NCI-H2171 treated with DMSO at 0.1 percent for 48 hours (cell line): ENCODE results near the gene GPALPP1.
"Not testable (repeated sequence)": the region's sequence is repeated elsewhere in the genome, so short reads cannot be mapped to it uniquely, and the experiment has no call there.

Experiments used
- DNase-seq: peaks from one replicate; lab custom pipeline; 2025; lab: John Stamatoyannopoulos, UW

GPALPP1 gene

GRCh38 chr13:45063261-45063860, 74.0 kb downstream of the GPALPP1 start:
- DNase-seq, result no peak

DNA sequence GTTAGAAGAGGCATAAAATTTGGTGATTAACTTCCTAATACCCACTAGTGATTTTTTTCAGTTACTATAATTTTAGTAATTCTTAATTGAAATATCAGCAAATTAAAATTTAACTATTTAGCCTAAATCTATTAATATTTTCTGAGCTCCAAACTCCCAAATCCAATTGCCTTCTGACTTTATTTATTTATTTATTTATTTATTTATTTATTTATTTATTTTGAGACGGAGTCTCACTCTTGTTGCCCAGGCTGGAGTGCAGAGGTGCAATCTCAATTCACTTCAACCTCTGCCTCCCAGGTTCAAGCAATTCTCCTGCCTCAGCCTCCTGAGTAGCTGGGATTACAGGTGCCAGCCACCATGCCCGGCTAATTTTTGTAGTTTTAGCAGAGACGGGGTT, 74.6 kb downstream of the GPALPP1 start:
- not testable (repeated sequence) for DNase-seq

- no peak for DNase-seq
Measured at GRCh38 chr13:45064889-45065288, 75.6 kb downstream of the GPALPP1 start.

GRCh38 chr13:45068036-45069001, 79.0 kb downstream of the GPALPP1 start:
- no peak for DNase-seq

DNA sequence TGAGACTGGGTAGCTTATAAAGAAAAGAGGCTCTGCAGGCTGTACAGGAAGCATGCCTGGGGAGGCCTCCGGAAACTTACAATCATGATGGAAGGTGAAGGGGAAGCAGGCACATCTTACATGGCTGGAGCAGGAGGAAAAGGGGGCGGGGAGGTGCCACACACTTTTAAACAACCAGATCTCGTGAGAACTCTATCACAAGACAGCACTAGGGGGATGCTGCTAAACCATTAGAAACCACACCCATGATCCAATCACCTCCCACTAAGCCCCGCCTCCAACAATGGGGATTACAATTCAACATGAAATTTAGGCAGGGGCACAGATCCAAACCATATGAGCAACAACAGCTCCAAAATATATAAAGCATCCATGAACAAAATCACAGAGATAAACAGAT, 84.5 kb downstream of the GPALPP1 start:
- no peak for DNase-seq

DNA sequence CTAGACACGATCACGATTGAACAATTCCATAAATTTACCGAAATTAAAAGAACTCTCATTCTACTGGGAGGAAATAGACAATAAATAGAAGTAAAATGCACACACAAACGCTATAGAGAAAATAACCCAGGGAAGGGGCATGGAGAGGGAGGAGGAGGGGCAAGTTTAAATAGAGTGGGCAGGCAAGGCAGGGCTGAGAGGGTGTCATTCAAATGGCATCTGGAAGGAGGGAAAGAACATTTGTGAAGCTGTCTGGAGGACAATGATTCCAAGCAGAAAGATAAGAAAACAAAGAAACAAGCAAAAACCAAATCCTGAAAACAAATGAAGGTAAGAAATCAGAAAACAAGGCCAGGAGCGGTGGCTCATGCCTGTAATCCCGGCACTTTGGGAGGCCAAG, 85.4 kb downstream of the GPALPP1 start:
- no peak for DNase-seq

DNA sequence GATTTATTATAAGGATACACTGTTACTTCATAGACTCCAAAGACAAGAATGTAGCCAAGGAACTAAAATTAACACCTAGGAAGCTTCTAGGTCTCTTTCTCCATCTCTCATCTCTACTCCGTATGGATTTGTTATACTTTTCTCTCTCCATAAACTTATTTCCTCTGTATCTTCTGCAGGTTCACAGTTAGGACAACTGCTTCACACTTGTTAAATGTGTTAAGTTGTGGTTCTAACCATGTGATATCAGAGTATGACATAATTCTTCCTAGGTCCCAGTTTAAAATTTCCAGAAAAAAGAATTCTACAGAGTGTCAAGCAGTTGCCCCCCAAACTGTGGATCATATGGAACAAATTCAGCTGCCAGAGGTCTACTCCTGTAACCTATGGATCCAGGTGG, 88.7 kb downstream of the GPALPP1 start:
- DNase-seq, result no peak
